ENCODE measurements around the gene EYA4. TPM values are rescaled to one million over a fixed set of nuclear protein-coding genes. Genes with fewer than 3 reads are reported as not detected.

EYA4 gene
- total RNA-seq, 2 experiments from 2014 or later: not detected

GRCh38 chr6:133315811-133316210 lies 74.7 kb downstream of the EYA4 start:
- no peak overlapping the region for H3K27ac Mint-ChIP-seq
- no peaks in the 10 kb centered on the region for H3K27me3 Mint-ChIP-seq
- no peaks in the 10 kb centered on the region for H3K9me3 Mint-ChIP-seq
- DNase-seq (no peak), ATAC-seq (ENCODE audit: low read depth) (no peak)
- no peaks in the 10 kb centered on the region for H3K36me3 Mint-ChIP-seq
- H3K4me1 Mint-ChIP-seq: no peaks in the 10 kb centered on the region
- POLR2A ChIA-PET: no interaction called here
- no peak overlapping the region for H3K4me3 Mint-ChIP-seq

- H3K4me3 Mint-ChIP-seq: no peak overlapping the region
- no peaks in the 10 kb centered on the region for H3K4me1 Mint-ChIP-seq
- POLR2A ChIA-PET: no interaction called here
- no peak for DNase-seq
- no peaks in the 10 kb centered on the region for H3K27me3 Mint-ChIP-seq
- no peaks in the 10 kb centered on the region for H3K36me3 Mint-ChIP-seq
- H3K27ac Mint-ChIP-seq: no peak overlapping the region
- no peak for ATAC-seq (ENCODE audit: low read depth)
- no peaks in the 10 kb centered on the region for H3K9me3 Mint-ChIP-seq
These were observed 76.5 kb downstream of the EYA4 start for GRCh38 chr6:133317704-133318103.

DNA sequence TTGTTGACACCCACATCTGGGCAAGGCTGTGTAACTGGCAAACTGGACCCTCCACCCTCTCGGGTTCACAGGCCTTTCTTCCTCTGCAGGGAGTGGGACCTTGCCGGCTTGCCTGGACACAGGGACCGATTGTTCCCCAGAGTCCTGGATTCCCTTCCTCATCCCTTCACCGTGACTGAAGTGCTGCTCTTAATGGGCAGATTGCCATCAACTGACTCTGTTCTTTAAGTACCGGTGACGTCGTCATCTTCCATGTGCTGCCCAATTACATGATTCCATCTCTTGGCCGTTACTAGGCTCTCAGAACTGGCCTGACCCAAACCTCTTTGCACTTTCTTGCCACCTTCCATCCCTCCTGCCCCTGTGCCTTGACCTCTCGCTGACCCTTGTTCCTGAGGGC lies 85.4 kb downstream of the EYA4 start:
- Mint-ChIP-seq H3K27ac (no peak overlapping the region), H3K27me3 (no peaks in the 10 kb centered on the region), H3K9me3 (no peaks in the 10 kb centered on the region), H3K4me1 (no peaks in the 10 kb centered on the region), H3K4me3 (no peak overlapping the region), H3K36me3 (no peaks in the 10 kb centered on the region)
- POLR2A ChIA-PET: no interaction called here
- ATAC-seq (ENCODE audit: low read depth) (no peak), DNase-seq (no peak)

GRCh38 chr6:133333852-133334251 lies 92.7 kb downstream of the EYA4 start:
- Mint-ChIP-seq H3K36me3 (no peaks in the 10 kb centered on the region), H3K9me3 (no peaks in the 10 kb centered on the region), H3K27me3 (peaks cover 2% of the 10 kb centered on the region), H3K27ac (no peak overlapping the region), H3K4me1 (no peaks in the 10 kb centered on the region), H3K4me3 (no peak overlapping the region)
- ATAC-seq (ENCODE audit: low read depth) (no peak), DNase-seq (no peak)
- POLR2A ChIA-PET: no interaction called here

DNA sequence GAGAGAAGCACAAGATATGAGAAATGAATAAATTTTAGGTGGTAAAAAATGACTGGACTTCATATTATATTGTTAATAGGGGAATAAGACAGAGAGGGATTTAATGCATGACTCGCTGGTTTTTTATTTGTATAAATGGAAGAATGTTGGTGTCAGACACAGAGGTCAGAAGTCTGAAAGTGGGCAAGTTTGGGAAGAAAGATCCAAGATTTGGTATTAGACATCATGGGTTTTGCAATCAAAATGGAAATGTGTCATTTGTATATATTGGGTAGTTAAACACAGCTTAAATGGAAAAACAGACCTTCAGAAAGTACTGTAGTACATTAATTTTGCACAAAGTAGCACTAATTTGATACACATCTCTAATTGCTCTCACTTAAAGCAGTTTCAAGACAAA lies 96.2 kb downstream of the EYA4 start:
- POLR2A ChIA-PET: no interaction called here
- Mint-ChIP-seq H3K9me3 (no peaks in the 10 kb centered on the region), H3K4me3 (no peak overlapping the region), H3K27ac (no peak overlapping the region), H3K36me3 (no peaks in the 10 kb centered on the region), H3K4me1 (no peaks in the 10 kb centered on the region), H3K27me3 (peaks cover 2% of the 10 kb centered on the region)
- no peak for ATAC-seq (ENCODE audit: low read depth)
- DNase-seq: no peak

- no peaks in the 10 kb centered on the region for H3K4me1 Mint-ChIP-seq
- peaks cover 2% of the 10 kb centered on the region for H3K27me3 Mint-ChIP-seq
- no peak overlapping the region for H3K27ac Mint-ChIP-seq
- ATAC-seq (ENCODE audit: low read depth): no peak
- no peak overlapping the region for H3K4me3 Mint-ChIP-seq
- POLR2A ChIA-PET: no interaction called here
- no peaks in the 10 kb centered on the region for H3K9me3 Mint-ChIP-seq
- H3K36me3 Mint-ChIP-seq: no peaks in the 10 kb centered on the region
- no peak for DNase-seq
These were observed 98.6 kb downstream of the EYA4 start for GRCh38 chr6:133339543-133340384.

- DNase-seq: no peak
- H3K27me3 Mint-ChIP-seq: no peaks in the 10 kb centered on the region
- H3K36me3 Mint-ChIP-seq: no peaks in the 10 kb centered on the region
- H3K9me3 Mint-ChIP-seq: no peaks in the 10 kb centered on the region
- no peak for ATAC-seq (ENCODE audit: low read depth)
- H3K4me3 Mint-ChIP-seq: no peak overlapping the region
- POLR2A ChIA-PET: no interaction called here
- H3K27ac Mint-ChIP-seq: no peak overlapping the region
- H3K4me1 Mint-ChIP-seq: no peaks in the 10 kb centered on the region
These were observed 99.4 kb downstream of the EYA4 start for GRCh38 chr6:133340557-133340956.

DNA sequence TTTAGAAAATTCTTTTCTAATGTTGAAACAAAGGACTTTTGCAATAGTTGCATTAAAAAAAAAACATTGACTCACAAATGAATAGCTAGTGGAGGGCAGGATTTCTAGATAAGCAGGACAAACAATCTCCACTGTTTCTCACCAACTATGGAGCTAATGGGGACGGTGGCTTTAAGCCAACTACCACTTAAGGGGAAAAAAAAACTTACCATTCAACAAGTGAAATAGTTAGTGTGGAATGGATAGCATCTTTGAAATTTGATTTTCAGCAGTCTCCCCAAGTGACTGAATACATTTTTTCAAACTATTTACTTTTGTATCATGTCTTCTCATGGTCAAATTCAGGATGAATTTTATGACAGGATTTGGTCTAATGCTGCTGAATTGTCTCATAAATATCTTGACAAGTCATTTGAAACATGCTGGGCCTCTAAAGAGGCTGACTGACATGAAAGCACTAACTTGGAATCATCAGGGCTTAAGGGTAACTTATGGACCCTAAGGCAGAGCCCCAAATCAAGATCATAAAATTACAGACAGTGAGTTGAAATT lies 100.5 kb downstream of the EYA4 start:
- ATAC-seq (ENCODE audit: low read depth) (no peak), DNase-seq (no peak)
- Mint-ChIP-seq H3K4me1 (no peaks in the 10 kb centered on the region), H3K9me3 (no peaks in the 10 kb centered on the region), H3K36me3 (no peaks in the 10 kb centered on the region), H3K27ac (no peak overlapping the region), H3K27me3 (no peaks in the 10 kb centered on the region), H3K4me3 (no peak overlapping the region)
- POLR2A ChIA-PET: no interaction called here

DNA sequence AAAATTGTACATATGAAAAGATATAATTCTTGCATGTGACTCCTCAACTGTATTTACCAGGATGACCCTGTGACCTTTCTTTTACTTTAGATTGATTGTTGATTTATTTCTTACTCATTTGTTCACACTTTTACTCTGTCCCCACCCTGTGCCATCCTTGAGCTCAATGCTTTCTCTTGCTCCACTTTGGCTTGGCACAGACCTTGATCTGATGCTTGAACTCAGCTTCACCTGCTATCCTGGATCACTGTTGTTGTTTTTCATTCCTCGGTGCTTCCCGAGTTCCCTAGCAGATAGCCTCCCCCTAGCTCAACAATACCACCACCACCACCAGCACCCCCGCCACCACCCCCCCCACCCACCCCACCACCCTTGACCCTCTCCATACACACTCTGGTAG lies 102.1 kb downstream of the EYA4 start:
- H3K4me3 Mint-ChIP-seq: no peak overlapping the region
- H3K27me3 Mint-ChIP-seq: no peaks in the 10 kb centered on the region
- H3K9me3 Mint-ChIP-seq: no peaks in the 10 kb centered on the region
- ATAC-seq (ENCODE audit: low read depth): no peak
- no peak overlapping the region for H3K27ac Mint-ChIP-seq
- no peaks in the 10 kb centered on the region for H3K36me3 Mint-ChIP-seq
- no peak for DNase-seq
- POLR2A ChIA-PET: no interaction called here
- no peaks in the 10 kb centered on the region for H3K4me1 Mint-ChIP-seq

- Mint-ChIP-seq H3K36me3 (no peaks in the 10 kb centered on the region), H3K27me3 (no peaks in the 10 kb centered on the region), H3K4me1 (no peaks in the 10 kb centered on the region), H3K27ac (no peak overlapping the region), H3K9me3 (no peaks in the 10 kb centered on the region), H3K4me3 (no peak overlapping the region)
- POLR2A ChIA-PET: no interaction called here
- no peak for ATAC-seq (ENCODE audit: low read depth)
- no peak for DNase-seq
These were observed 107.7 kb downstream of the EYA4 start for GRCh38 chr6:133348846-133349245.

DNA sequence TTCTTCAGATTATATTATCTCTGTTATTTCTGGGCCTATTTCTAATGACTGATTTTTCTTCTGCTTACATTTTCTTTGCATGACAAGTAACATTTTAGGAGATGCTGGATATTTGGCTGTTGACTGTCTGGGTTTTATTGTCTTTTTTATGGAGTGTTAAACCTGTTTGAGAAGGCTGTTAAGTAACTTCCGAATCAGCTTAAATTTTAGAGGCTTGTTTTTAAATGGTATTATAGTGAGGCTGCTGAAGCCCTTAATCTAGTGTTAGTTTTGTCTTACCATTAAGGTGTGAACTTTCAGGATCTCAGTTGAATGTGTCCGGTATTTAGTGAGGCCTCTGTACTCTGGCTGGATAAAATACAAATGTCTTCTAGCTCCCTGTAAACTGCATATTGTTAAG lies 109.8 kb downstream of the EYA4 start:
- H3K27me3 Mint-ChIP-seq: no peaks in the 10 kb centered on the region
- ATAC-seq (ENCODE audit: low read depth) (no peak), DNase-seq (no peak)
- H3K27ac Mint-ChIP-seq: no peak overlapping the region
- H3K9me3 Mint-ChIP-seq: no peaks in the 10 kb centered on the region
- H3K36me3 Mint-ChIP-seq: no peaks in the 10 kb centered on the region
- POLR2A ChIA-PET: no interaction called here
- no peaks in the 10 kb centered on the region for H3K4me1 Mint-ChIP-seq
- H3K4me3 Mint-ChIP-seq: no peak overlapping the region

DNA sequence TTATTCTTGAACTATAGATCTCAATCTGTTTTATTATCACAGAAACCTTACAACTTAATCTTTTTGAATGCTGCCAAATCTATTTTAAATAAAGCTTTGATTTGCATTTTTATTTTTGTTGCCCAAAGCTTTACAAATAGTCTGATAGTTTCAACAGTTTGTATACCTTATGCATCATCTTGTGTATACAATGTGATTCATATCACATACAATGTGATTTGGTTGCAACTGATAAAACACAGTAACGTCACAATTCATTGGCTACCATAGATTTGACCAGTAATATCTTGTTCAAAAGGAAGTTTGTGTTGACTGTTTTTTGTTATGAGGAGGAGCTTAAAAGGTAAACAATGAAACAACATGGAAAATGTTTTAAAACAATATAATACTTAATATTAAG lies 110.9 kb downstream of the EYA4 start:
- no peaks in the 10 kb centered on the region for H3K4me1 Mint-ChIP-seq
- no peak overlapping the region for H3K4me3 Mint-ChIP-seq
- no peak overlapping the region for H3K27ac Mint-ChIP-seq
- no peaks in the 10 kb centered on the region for H3K36me3 Mint-ChIP-seq
- H3K27me3 Mint-ChIP-seq: no peaks in the 10 kb centered on the region
- no peak for DNase-seq
- no peak for ATAC-seq (ENCODE audit: low read depth)
- POLR2A ChIA-PET: no interaction called here
- H3K9me3 Mint-ChIP-seq: no peaks in the 10 kb centered on the region

DNA sequence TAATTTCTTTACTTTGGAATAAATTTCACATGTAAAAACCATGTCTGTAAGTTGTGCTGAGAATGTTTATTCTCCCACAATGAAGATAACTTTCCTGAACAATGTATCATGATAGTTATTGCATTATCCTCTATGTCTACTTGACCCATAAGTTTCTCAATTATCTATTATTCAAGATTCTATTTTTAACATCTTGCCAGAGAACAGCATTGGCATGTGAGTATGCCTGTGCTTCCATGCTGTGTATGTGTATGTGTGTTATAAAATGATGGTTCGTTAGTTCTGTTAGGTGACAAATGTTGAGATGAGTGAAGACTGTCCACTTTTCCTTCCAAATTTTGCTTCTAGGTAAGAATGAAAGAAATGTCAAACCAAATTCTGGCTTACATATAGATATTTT lies 111.9 kb downstream of the EYA4 start:
- Mint-ChIP-seq H3K36me3 (no peaks in the 10 kb centered on the region), H3K4me3 (no peak overlapping the region), H3K4me1 (no peaks in the 10 kb centered on the region), H3K9me3 (no peaks in the 10 kb centered on the region), H3K27me3 (no peaks in the 10 kb centered on the region), H3K27ac (no peak overlapping the region)
- no peak for ATAC-seq (ENCODE audit: low read depth)
- no peak for DNase-seq
- POLR2A ChIA-PET: no interaction called here

DNA sequence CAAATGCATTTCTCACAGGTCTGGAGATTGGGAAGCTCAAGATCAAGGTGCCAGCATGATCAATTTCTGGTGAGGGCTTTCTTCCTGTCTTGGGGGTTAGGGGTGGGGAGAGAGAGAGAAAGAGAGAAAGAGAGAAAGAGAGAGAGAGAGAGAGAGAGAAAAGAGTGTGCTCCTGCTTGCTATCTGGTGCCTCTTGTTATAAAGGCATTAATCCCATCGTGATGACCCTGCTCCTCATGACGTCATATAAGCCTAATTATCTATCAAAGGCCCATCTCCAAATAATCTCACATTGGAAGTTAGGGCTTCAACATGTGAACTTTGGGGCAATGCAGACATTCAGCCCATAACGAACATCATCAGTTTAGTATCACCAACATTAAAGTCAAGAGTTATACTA lies 114.8 kb downstream of the EYA4 start:
- POLR2A ChIA-PET: no interaction called here
- Mint-ChIP-seq H3K4me3 (no peak overlapping the region), H3K4me1 (no peaks in the 10 kb centered on the region), H3K27ac (no peak overlapping the region), H3K36me3 (no peaks in the 10 kb centered on the region), H3K9me3 (no peaks in the 10 kb centered on the region), H3K27me3 (no peaks in the 10 kb centered on the region)
- DNase-seq (no peak), ATAC-seq (ENCODE audit: low read depth) (no peak)
